Endothelial cell of umbilical vein (primary cell): ENCODE data around the gene TCEAL1. TPM values are rescaled to one million over a fixed set of nuclear protein-coding genes. Genes with fewer than 3 reads are reported as not detected.

Source experiments
- BruUV-seq: library from RNA; stranded (reverse); fragments of 400-500 nt; replicated peaks from 2 replicates; lab custom pipeline; 2021; lab: Mats Ljungman, UMichigan
- CTCF ChIA-PET: fragments of 300-600, 350-600 bp; sonication (Branson Sonifier 250); formaldehyde crosslinking; loops from one replicate; lab custom pipeline; 2021; ENCODE audit warnings: antibody characterized with exemption, inconsistent platforms; lab: Charles Lee
- POLR2A ChIA-PET: fragments of 300-600, 350-600 bp; sonication (Branson Sonifier 250); formaldehyde crosslinking; loops from one replicate; lab custom pipeline; 2021; ENCODE audit warnings: antibody characterized with exemption, inconsistent platforms; lab: Charles Lee
- DNase-seq: peaks from one replicate; pipeline ENCODE4 v3.0.0-alpha.2; 2011; ENCODE audit warnings: low read depth, low spot score
- FAIRE-seq: peaks from 2 replicates; lab custom pipeline; 2011; peaks lifted over from hg19 to GRCh38; lab: Jason Lieb, UNC
- H2AFZ ChIP-seq: 2 replicates; pipeline ENCODE4 v1.6.0; 2012; ENCODE audit warnings: low read depth, low read length, control low read depth, inconsistent platforms
- H3K27ac ChIP-seq: 2 replicates; pipeline ENCODE4 v1.5.1; 2011; ENCODE audit warnings: low read depth, mild to moderate bottlenecking, control low read depth, low read length, moderate library complexity; ENCODE audit not compliant: insufficient read depth
- H3K27me3 ChIP-seq, 2 experiments: 2 replicates each; pipeline versions ENCODE4 v1.6.0 to v1.6.1; 2011; ENCODE audit warnings: low read length in 2 of 2, mixed read lengths in 1 of 2; ENCODE audit not compliant: control insufficient read depth in 2 of 2, insufficient read depth in 2 of 2
- H3K36me3 ChIP-seq, 2 experiments: 2 replicates in 1 of 2; 3 replicates in 1 of 2; pipeline ENCODE4 v1.5.1; 2011; ENCODE audit warnings: low read length in 2 of 2, mild to moderate bottlenecking in 1 of 2, moderate library complexity in 1 of 2; ENCODE audit not compliant: control insufficient read depth in 2 of 2, insufficient read depth in 2 of 2; ENCODE audit errors: extremely low read depth in 1 of 2
- H3K4me1 ChIP-seq: 3 replicates; pipeline ENCODE4 v1.5.1; 2011; ENCODE audit warnings: mild to moderate bottlenecking, low read length; ENCODE audit not compliant: control insufficient read depth, insufficient read depth; ENCODE audit errors: extremely low read depth
- H3K4me2 ChIP-seq: 2 replicates; pipeline ENCODE4 v1.6.1; 2011; ENCODE audit warnings: low read length, control low read depth, mixed read lengths; ENCODE audit not compliant: insufficient read depth
- H3K4me3 ChIP-seq, 3 experiments: fragments of 200-600 bp in 1 of 3; sonication (generic), shearing (Covaris generic) in 1 of 3; replicated peaks in 1 of 3; 2 replicates each; pipeline ENCODE4 v1.5.1; 2011 to 2016; ENCODE audit warnings: control low read depth in 3 of 3, low read length in 3 of 3, mild to moderate bottlenecking in 2 of 3, inconsistent platforms in 1 of 3, low read depth in 1 of 3, moderate library complexity in 1 of 3; ENCODE audit not compliant: insufficient read depth in 1 of 3
- H3K79me2 ChIP-seq: 2 replicates; pipeline ENCODE4 v1.6.0; 2012; ENCODE audit warnings: low read length, inconsistent platforms; ENCODE audit not compliant: control insufficient read depth, insufficient read depth
- H3K9ac ChIP-seq: replicated peaks from 2 replicates; pipeline ENCODE3; 2011; ENCODE audit warnings: low read length, control low read depth; ENCODE audit not compliant: insufficient read depth; ENCODE audit errors: extremely low read depth
- H3K9me1 ChIP-seq: replicated peaks from 3 replicates; pipeline ENCODE4 v1.6.0; 2011; ENCODE audit warnings: mild to moderate bottlenecking, low read length; ENCODE audit not compliant: control insufficient read depth, insufficient read depth; ENCODE audit errors: extremely low read depth
- H3K9me3 ChIP-seq: replicated peaks from 2 replicates; pipeline ENCODE4 v1.5.1; 2012; ENCODE audit warnings: low read length, inconsistent platforms; ENCODE audit not compliant: control insufficient read depth, insufficient read depth
- H4K20me1 ChIP-seq: replicated peaks from 2 replicates; pipeline ENCODE3; 2011; ENCODE audit warnings: mild to moderate bottlenecking, low read length; ENCODE audit not compliant: control insufficient read depth, insufficient read depth; ENCODE audit errors: extremely low read depth
- EZH2 ChIP-seq: IDR thresholded peaks from 2 replicates; pipeline ENCODE4 v1.6.1; 2012; ENCODE audit warnings: borderline replicate concordance, low read depth, mild to moderate bottlenecking, moderate library complexity, low read length, inconsistent platforms; ENCODE audit not compliant: severe bottlenecking
- FOS ChIP-seq: IDR thresholded peaks from 2 replicates; pipeline ENCODE4 v1.6.1; 2011; ENCODE audit warnings: mild to moderate bottlenecking, low read length, moderate library complexity, borderline replicate concordance; ENCODE audit not compliant: insufficient read depth
- GATA2 ChIP-seq: IDR thresholded peaks from 2 replicates; pipeline ENCODE4 v1.7.0; 2011; ENCODE audit warnings: low read depth, mild to moderate bottlenecking, moderate library complexity, mixed read lengths, low read length; ENCODE audit not compliant: insufficient read length, insufficient read depth
- JUN ChIP-seq: IDR thresholded peaks from 2 replicates; pipeline ENCODE4 v1.6.1; 2011; ENCODE audit warnings: borderline replicate concordance, low read depth; ENCODE audit not compliant: insufficient read length, insufficient read depth
- POLR2A ChIP-seq: IDR thresholded peaks from 2 replicates; pipeline ENCODE4 v1.6.1; 2012; ENCODE audit warnings: low read depth, mild to moderate bottlenecking, control low read depth, low read length
- dilution Hi-C: fragments of 300-500 bp; cut with MboI; formaldehyde crosslinking; loops from one replicate; pipeline ENCODE4 v1.15.0; 2019; ENCODE audit warnings: low sequenced_read_pairs; ENCODE audit not compliant: extremely low pct_ligation_motif_present
- intact Hi-C: fragments of 100-400 bp; cut with micrococcal nuclease; formaldehyde crosslinking; loops from one replicate; pipeline ENCODE4 v1.10.0; 2022
- polyA plus RNA-seq, 4 experiments: library from polyadenylated mRNA; depleted of rRNA in 3 of 4; stranded (reverse) in 3 of 4; unstranded in 1 of 4; fragments of >200 nt; gene quantifications; 2 replicates each; pipeline versions ENCODE4 v1.2.1 to v1.2.3, GENCODE V29; 2011 to 2012; ENCODE audit warnings: missing spikeins in 1 of 4
- total RNA-seq: library from RNA; stranded (reverse); gene quantifications from 2 replicates; pipeline ENCODE4 v1.2.3, GENCODE V29; 2021
- TF ChIP-seq, protein P1 (sequence below): IDR thresholded peaks from 2 replicates; pipeline ENCODE4 v1.6.1; 2011; ENCODE audit not compliant: insufficient read depth, insufficient read length

Gene TCEAL1
- total and polyA plus RNA-seq, 2 donors (not counting 3 experiments of a cell fraction or from before 2014, with no cell fraction given): 18.5 to 18.6 TPM

DNA sequence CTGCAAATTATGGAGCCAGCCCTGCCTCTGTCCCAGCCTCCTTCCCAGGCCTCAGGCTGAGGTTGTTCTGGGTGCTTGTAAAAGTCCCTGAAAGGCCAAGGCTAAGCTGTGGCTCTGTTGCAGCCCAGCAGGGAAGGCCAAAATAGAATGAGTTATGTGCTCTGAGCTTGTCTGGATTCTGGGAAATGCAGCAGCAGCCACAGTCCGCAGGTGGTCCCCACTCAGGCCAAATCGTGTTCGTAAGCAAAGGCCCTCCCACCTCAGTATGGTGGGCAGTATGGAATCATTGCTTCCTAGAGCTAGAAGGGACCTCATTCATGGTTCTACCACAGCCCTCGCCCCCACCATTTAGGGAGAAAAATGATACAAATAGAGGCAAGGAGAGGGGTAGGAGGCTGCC lies 4.7 kb upstream of the TCEAL1 start:
- TF ChIP-seq GATA2: no peak
- TF ChIP-seq, protein P1, sequence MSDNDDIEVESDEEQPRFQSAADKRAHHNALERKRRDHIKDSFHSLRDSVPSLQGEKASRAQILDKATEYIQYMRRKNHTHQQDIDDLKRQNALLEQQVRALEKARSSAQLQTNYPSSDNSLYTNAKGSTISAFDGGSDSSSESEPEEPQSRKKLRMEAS: no peak
- no peak overlapping the region for H3K4me2 ChIP-seq
- H4K20me1 ChIP-seq: no peaks in the 10 kb centered on the region
- peaks cover 4% of the 10 kb centered on the region for H3K79me2 ChIP-seq
- intact Hi-C loops (no loop called here), dilution Hi-C loops (no loop called here)
- no peak overlapping the region for H3K4me3 ChIP-seq
- no peaks in the 10 kb centered on the region for H3K9me3 ChIP-seq
- H3K27ac ChIP-seq: no peak overlapping the region
- H3K36me3 ChIP-seq: no peaks in the 10 kb centered on the region
- no peak overlapping the region for H2AFZ ChIP-seq
- H3K9me1 ChIP-seq: no peaks in the 10 kb centered on the region
- CTCF ChIA-PET: no interaction called here
- DNase-seq (no peak), FAIRE-seq (peak; percentile 54)
- H3K27me3 ChIP-seq: no peaks in the 10 kb centered on the region
- POLR2A ChIA-PET: no interaction called here
- H3K9ac ChIP-seq: no peak overlapping the region
- H3K4me1 ChIP-seq: peaks cover 20% of the 10 kb centered on the region
- no TSS peak for BruUV-seq

DNA sequence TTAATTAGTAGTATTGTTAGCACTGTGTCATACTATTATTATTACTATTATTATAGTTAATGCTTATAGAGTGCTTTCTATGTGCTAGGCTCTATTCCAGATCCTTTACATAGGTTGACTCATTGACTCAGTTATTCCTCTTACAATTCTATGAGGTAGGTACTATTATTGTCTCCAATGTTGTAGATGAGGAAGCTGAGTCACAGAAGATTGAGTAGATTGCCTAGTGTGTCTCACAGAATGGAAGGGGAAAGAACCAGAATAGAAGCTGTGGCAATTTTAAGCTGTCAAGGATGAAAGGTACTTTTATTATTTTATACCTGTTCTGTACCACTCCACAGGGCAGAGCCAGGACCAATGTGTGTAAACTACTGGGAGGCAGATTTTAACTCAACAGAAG lies 1.9 kb upstream of the TCEAL1 start:
- H3K4me3 ChIP-seq: no peak overlapping the region
- H3K27ac ChIP-seq: peak overlapping the region; percentile 70
- H3K4me1 ChIP-seq: peaks cover 23% of the 10 kb centered on the region
- H3K36me3 ChIP-seq: no peaks in the 10 kb centered on the region
- no peak overlapping the region for H2AFZ ChIP-seq
- no TSS peak for BruUV-seq
- H3K9ac ChIP-seq: peak overlapping the region; percentile 51
- no peaks in the 10 kb centered on the region for H3K27me3 ChIP-seq
- H3K79me2 ChIP-seq: peaks cover 4% of the 10 kb centered on the region
- no peaks in the 10 kb centered on the region for H4K20me1 ChIP-seq
- ChIA-PET CTCF (no interaction called here), POLR2A (no interaction called here)
- no peaks in the 10 kb centered on the region for H3K9me3 ChIP-seq
- H3K9me1 ChIP-seq: no peaks in the 10 kb centered on the region
- dilution Hi-C loops (no loop called here), intact Hi-C loops (no loop called here)
- H3K4me2 ChIP-seq: peak overlapping the region; percentile 62
- DNase-seq (peak; percentile 63), FAIRE-seq (peak; percentile 88)
- TF ChIP-seq EZH2 (no peak), POLR2A (no peak), JUN (peak; percentile 80), GATA2 (peak; percentile 73), FOS (peak; percentile 56)
